Sciatic nerve (tissue), 2 donors: ENCODE results near the gene HOXA7. TPM values are rescaled to one million over a fixed set of nuclear protein-coding genes. Genes with fewer than 3 reads are reported as not detected.

Experiments used
- ATAC-seq: fragments of 200-7000 bp; cut with Tn5 transposase; one replicate; pipeline ENCODE4 v1.9.1; 2020; ENCODE audit warnings: mild to moderate bottlenecking, moderate library complexity
- DNase-seq: peaks from one replicate; pipeline ENCODE4 v3.0.0-alpha.2; 2020; ENCODE audit warnings: low spot score
- intact Hi-C: fragments of 100-400 bp; cut with DNase I; formaldehyde crosslinking; loops from one replicate; pipeline ENCODE4 v1.14.2; 2022
- total RNA-seq: library from RNA; stranded (reverse); fragmentation: NEBNext Ultra II Directional; extraction: Animal tissue kit (Norgen Biotek cat#: 25700); gene quantifications from one replicate; pipeline ENCODE4 v1.2.1, GENCODE V29; 2021
- donor health status: DM: no; HTN: no; CAD: no.
- donor health status: DM: no; HTN: no; CAD: no.

HOXA7 gene
- total RNA-seq, 1 donor from 2014 or later = 6.2 TPM

DNA sequence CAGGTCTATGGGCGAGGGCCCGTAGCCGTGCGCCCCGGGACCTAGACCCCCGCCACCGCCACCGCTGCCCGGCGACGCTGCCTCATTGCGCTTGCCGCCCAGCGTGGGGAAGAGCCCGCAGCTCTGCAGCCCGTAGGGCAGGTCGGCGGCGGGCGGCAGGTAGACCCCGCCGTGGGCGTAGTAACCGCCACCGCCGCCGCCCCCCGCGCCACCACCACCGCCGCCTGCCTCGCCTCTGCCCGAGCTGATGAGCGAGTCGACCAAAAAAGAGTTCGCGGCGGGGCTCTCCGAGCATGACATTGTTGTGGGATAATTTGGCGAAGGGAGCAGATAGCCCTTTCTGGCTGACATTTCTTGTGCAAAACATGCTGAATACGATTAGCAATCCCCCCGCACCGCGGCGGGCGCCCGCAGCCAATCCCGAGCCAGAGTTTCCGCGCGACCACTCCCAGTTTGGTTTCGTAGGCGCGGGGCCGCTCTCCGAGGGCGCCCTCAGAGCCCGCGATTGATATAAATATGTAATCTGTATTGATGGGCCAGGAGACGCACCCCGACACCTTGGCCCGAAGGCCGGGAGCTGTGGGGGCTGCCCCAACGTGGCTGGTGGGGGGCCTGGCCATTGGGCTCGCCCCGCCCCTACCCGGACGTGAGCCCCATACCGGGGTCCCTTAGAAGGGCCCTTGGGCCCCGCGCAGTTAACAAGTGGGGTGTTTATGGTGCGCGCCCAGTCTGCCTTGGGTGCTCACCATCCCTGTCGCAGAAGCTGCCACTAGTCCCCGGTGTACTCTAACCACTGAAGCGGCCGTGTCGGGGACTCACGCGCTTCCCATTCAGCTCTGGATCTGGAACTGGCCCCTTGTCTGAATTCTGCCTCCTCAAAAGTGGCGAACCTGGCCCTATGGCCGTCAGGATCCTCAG, 17.7 kb upstream of the HOXA7 start, which contains the start of gene HOXA10:
HOXA10 (minus strand) TSS at position 365 of the 918 bp plus-strand sequence; CDS start at position 351, 14 bp downstream.
- DNase-seq = peak; percentile 83
- intact Hi-C loops = no loop called here
- peak; percentile 31 for ATAC-seq

DNA sequence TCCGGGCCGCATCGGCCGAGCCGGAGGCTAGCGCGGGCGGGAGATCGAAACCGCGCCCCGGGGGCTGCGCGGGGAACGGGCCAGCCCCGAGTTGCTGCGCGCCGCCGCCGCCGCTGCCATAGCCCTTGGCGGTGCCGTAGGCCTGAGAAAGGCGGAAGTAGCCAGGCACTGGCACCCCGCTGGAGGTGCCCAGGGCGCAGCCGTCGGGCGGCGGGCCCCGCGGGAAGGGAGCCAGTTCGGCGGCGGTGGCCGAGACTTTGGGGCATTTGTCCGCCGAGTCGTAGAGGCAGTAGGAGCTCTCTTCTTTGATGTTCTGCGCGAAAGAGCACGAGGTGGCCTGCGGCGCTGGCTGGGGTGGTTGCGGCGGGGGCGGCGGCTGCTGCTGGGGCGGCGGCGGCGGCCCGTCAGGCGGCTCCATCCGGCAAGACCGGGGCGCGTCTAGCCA, 17.1 kb upstream of the HOXA7 start:
- no peak for ATAC-seq
- peak; percentile 65 for DNase-seq
- intact Hi-C loops = no loop called here

DNA sequence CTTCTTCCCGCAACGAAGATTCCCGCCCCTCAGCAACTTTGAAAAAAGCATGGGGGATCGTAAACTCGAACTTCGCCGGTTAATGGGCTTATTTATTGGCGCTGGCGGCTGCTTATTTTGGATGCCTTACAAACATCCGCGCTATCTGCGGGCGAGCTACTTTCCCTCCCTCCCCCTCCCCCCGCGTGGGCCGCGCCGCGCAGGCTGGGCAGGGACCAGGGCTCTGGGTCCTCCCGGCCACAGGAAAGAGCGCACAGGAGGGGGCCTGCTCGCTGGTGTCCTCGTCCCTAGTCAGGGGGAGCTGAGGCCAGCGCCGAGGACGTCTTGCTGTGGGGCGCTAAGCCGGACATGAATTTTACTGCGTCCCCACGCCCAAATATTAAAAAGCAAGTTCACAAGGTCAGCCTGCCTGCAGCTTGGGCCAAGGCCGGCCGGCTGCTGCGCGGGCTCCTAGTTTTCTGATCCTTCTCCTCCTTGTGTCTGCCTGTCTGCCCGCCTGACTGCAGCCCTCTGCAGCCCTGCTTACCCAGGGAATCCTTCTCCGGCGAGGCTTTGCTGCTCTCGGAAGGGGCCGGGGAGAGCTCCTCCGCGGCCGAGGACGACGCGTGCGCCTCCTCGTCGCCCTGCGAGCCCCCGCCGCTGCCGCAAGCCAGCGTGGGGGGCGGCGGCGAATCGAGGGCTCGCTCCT, 16.5 kb upstream of the HOXA7 start:
- ATAC-seq = peak; percentile 78
- peak; percentile 91 for DNase-seq
- intact Hi-C loops = no loop called here

DNA sequence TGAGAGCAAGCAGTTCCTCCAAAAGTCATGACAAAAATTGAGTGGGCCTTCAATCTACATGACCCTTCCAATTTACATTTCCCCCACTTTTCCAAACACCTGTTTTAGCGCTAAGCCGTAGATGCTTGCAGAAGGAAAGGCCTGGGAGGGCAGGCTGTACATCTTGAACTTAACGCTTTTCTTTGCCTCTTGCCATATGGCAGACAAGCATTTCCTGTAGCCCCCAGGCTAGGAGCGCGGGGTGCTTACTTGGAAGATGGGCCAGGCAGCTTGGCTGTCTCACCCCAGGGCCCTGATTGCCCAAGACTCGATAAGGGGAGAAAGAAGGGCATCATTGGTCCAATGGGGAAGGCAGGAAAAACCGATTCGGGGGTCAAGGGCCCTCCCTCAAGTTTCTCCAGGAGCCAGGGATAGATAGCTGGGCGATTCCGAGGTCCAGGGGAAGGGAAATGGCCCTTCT, 15.9 kb upstream of the HOXA7 start:
- DNase-seq = peak; percentile 59
- intact Hi-C loops = no loop called here

DNA sequence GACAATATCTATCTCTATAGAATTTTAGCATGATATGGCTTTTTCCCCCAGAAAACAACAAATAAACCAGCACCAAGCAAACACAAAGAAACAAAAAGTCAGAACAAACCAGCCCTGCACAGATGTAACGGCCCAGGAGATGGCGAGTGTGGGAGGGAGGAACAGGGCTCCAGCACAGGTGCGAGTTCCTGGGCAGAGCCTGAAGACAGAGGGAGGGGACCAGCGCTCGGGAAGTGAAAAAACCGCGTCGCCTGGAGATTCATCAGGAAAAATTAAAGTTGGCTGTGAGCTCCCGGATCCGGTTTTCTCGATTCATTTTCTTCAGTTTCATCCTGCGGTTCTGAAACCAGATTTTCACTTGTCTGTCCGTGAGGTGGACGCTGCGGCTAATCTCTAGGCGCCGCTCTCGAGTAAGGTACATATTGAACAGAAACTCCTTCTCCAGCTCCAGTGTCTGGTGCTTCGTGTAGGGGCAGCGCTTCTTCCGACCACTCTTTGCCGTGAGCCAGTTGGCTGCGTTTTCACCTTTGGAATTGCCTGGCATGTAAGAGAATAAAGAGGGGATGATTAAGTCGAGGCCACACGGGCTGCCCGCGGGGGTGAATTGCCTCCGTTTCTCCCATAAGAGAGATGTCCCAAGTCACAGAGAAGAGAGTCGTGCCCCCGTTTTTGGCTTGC, 15.3 kb upstream of the HOXA7 start:
- ATAC-seq (no peak), DNase-seq (peak; percentile 59)

More for the DNA sequence above, 15.9 kb upstream of the HOXA7 start:
- peak; percentile 0 for ATAC-seq

DNA sequence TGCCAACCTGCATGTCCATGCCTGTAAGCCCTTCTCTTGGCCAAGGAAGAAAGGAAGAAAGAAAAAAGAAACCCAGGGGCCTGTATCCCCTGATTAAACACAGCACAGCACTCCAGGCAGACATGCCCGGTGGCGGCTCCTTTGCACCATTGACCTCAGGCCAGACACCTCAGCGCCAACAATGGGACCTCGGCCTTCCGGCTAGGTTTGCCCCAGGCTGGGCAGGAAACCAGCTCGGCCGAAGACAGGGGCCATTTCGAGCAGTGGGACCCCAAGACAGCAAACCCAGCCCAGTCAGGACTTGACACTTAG, 14.8 kb upstream of the HOXA7 start:
- ATAC-seq (no peak), DNase-seq (peak; percentile 59)
- intact Hi-C loops = no loop called here

More for the DNA sequence above, 15.3 kb upstream of the HOXA7 start:
- intact Hi-C loops = no loop called here

DNA sequence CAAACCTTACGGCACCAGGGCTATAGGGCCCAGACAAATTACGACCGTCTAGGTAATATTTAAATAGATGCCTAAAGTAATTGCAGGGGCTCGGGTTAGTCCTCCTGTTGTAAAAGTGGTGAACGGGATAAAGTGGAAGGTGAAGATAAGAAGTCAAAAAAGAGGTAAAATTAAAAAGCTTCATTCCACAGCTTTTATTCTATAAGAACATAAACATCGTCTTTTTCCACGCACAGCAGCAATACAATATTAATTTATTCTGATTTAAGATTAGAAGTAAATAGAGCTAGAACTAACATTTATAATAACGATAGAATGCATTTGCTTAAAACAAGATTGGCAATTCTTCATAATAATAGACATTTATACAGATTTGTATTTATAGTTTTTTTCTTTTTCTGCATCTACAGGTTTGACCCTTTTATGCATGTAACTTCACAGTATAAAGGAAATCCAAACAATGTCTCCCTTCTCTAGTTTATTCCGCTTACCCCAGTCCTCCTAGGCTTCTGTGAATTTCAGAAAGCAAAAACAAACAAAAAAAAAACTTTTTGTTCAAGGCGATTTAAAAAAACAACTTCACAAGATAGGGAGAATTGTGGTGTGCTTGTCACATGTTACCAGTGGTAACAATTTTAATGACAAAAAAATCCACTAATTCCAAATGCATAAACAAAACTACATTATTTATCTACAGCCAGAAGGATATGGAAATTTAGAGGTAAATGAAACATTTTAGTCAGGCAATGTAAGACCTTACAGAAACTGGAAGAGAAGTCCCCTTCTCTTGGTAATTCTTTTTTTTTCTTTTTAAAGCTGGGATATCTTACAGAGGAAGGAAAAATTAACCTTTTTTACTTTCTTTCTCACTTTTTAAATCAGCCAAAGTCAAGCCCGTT, 14.2 kb upstream of the HOXA7 start:
- DNase-seq = no peak
- no peak for ATAC-seq
- intact Hi-C loops = no loop called here

DNA sequence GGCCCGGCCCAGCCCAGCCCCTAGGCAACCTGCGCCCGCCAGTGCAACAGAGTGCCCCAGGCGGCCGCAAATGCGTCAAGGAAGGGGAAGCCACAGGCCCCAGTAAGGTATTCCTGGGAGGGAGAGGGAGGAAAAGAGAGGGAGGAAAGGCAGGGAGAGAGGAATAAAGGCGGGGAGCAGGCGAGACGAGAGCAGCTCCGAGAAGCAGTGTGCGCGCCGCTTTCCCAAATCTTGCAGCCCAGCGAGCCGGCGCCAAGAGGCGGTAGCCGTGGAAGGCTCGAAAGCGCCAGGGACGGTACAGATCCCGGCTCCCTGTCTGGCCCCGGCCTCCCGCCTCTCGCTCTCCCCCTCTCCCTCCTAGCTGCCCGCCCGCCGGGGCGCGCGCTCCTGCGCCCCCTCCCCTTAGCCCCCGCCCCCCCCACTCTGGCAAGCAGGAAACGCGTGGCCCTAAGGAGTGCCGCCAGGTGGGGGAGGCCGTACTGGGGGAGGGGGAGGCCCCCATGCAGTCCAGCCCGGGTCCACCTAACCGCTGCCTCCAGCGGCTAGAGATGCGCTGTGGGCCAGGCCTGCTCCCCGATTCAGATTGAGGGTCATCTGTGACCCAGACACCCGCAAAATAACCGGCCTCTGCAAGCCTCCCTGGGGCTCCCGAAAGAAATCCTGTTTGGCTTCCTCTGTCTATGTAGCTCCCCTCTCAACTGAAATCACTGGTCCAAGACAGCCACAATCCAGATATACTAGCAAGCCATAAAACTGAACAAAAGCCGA, 13.4 kb upstream of the HOXA7 start:
- DNase-seq (peak; percentile 63), ATAC-seq (no peak)
- intact Hi-C loops = no loop called here

DNA sequence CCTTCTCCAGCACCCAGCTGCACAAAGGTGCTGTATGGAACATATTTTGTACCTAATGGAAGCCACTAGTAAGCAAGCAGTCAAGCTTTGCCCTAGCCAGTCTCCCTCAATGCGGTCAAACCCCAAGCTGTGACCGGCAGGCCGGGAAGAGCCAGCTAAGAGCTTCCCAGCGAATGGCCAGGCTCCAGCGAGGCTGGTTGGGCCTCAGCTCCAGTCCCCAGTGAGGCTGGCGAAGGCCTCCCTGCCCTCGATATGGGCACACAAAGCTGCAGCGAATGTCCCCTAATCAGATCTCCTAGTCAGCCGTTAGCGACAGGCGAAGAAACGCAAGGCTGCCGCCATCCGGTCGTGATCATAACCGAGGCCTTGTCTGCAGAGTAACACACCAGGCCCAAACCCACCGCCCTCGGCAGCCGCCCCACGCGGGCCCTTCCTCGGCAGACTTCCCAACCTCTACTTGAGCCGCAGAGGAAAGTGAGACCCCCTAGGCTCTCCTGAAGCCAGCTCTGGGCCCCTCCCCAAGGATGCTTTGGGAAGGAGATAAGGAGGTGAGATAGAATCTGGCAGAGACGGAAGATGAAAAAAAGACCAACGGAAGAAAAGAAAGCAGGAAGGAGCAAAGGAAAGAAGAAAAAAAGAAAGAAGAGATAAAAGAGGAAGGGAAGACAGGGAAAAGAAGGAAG, 11.9 kb upstream of the HOXA7 start:
- ATAC-seq = peak; percentile 17
- intact Hi-C loops = no loop called here
- DNase-seq = peak; percentile 82

DNA sequence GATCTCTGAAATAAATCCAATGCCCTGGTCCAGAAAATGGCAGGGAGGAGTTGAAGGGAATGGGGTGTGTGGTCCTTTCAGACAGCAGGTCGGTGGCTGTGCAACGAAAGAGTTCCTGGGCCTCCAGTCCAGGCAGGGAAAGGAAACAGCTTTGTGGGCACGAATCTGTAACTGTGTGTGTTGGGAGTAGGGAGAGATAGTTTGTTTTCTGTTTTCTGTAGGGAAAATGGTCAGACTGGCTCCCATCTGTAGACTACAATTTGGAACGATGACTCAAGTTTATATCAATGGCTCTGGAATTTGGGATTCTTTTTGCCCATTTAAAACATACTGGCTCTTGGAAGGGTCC, 11.4 kb upstream of the HOXA7 start:
- intact Hi-C loops = no loop called here
- no peak for ATAC-seq
- no peak for DNase-seq

DNA sequence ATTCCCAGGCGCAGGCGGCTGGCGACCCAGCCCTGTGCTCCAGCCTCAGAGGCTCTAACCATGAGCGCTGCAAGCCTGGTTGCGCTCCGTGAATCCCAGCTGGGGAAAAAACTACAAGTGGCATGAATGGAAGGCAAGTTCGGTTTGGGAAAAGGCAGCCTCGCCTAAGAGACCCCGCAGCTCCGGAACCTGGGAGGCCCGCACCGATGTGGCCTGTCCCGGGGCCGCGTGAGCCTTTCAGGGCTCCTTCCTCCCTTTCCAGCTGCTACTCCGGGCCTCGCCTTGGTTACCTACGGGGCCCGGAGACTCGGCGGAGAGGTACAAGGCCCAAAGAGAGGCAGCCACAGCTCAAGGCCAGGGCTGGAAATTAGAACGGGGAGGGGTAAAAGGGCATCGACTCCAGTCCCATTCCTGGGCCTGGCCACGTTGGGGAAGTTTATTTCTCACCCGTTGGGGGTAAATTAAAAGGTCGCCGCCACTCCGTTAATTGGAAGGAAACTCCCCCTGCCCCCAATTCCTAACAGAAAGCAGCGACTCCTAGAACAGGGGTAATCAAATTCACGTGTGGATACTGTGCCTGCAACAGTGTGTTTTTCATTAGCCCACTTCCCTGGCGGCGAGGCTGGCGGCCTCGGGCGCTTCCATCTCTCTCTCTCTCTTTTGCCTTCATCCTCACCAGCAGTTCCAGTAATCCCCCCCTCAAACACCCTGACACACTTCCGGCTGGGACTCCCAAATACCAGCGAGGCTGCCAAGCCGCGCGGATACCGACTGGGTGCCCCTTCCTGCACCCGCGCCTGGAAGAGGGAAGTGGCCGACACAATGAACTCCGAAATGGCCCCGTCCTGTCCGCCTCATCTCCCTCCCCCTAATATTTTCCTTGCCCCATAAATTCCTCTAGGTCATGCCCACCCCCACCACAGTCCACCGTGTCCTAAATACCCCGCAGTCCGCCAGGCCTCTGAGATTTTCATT, 10.3 kb upstream of the HOXA7 start:
- intact Hi-C loops = no loop called here
- peak; percentile 61 for DNase-seq

DNA sequence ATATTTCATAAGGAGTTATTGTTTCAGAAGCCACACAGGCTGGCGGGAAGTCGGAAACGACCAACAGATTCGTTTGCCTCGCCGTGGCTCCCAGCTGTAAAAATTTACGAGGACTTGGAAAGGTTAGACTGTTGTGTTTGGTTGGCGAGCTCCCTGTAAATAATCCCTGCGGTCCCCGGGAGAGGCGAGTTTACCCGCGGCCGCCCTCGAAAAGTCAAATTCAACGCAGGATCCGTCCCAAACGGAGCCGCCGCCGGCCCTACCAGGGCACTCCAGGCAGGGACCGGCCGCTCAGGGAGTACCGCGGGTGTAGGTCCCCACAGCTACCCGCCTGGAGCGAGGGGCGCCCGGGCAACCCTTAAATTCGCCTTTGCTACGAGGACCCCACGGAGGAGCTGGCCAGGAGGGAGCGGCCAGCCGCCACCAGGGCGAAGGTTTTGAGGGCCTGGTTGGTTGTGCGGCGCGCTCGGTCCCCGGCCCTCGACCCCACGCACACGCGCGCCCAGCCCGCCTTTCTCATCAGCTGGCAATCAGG, 9.6 kb upstream of the HOXA7 start:
- ATAC-seq = peak; percentile 11
- intact Hi-C loops = no loop called here
- peak; percentile 72 for DNase-seq

More for the DNA sequence above, 10.3 kb upstream of the HOXA7 start:
- ATAC-seq = no peak

DNA sequence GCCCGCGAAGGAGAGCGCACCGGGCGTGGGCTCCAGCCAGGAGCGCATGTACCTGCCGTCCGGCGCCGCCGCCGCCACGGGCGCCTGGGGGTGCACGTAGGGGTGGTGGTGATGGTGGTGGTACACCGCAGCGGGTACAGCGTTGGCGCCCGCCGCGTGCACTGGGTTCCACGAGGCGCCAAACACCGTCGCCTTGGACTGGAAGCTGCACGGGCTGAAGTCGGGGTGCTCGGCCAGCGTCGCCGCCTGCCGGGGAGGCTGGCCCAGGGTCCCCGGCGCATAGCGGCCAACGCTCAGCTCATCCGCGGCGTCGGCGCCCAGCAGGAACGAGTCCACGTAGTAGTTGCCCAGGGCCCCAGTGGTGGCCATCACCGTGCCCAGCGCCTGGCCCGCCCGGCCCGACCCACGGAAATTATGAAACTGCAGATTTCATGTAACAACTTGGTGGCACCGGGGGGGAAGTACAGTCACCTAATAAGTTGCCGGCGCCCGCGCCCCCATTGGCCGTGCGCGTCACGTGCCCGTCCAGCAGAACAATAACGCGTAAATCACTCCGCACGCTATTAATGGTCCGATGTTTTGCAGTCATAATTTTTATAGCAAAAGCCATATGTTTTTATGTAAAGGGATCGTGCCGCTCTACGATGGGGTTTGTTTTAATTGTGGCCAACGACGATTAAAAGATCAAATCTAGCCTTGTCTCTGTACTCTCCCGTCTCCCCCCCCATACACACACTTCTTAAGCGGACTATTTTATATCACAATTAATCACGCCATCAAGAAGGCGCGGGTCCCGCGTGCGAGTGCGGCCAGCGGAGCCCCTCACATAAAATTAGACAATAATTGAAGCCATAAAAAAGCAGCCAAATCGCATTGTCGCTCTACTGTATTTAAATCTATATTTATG, 8.9 kb upstream of the HOXA7 start, which contains the start of gene HOXA9:
HOXA9 (minus strand) TSS at position 449 of the 907 bp plus-strand sequence; CDS start at position 369, 80 bp downstream.
- intact Hi-C loops = no loop called here
- DNase-seq = peak; percentile 89
- peak; percentile 68 for ATAC-seq

DNA sequence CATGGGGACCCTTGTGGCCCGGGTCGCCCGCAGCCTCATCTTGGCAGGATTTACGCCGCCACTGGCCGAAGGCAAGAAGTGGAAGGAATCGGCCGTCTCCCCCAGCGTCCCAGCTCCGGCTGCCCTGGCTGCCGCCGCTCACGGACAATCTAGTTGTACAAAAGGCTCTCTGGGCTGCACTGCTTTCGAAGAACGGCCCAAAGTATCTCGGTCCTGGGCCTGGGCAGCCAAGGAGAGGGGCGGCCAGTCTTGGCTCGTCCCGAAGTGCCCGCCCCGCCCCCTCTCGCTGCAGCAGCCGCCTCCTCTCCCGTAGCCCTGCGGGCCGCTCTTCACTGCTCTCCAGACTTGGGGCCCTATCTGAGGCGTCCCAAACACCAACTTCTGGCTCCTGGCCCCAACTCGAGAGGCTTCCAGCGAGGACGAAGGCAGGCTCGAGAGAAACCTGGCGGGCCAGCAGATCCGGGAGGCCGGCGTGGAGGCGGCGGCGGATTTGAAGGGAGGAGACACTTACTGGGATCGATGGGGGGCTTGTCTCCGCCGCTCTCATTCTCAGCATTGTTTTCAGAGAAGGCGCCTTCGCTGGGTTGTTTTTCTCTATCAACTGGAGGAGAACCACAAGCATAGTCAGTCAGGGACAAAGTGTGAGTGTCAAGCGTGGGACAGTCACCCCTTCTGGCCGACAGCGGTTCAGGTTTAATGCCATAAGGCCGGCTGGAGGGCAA, 8.1 kb upstream of the HOXA7 start:
- peak; percentile 73 for DNase-seq
- intact Hi-C loops = no loop called here
- peak; percentile 9 for ATAC-seq
